GM19328 (cell line): ENCODE results near the gene CARHSP1.
"Not testable (repeated sequence)": the region's sequence is repeated elsewhere in the genome, so short reads cannot be mapped to it uniquely, and the experiment has no call there.

ENCODE experiments used
- ATAC-seq: cut with Tn5 transposase; IDR thresholded peaks from one replicate; pipeline ENCODE4 v1.9.1; 2021; ENCODE audit warnings: mild to moderate bottlenecking, moderate library complexity; ENCODE audit not compliant: unreplicated experiment

The CARHSP1 gene

GRCh38 chr16:8868416-8869211 lies at the start of gene CARHSP1:
TSS of gene CARHSP1 (minus strand) at chr16:8869006. CDS start at chr16:8859328, 9,678 bp downstream.
- peak; percentile 64 for ATAC-seq

GRCh38 chr16:8917336-8917735 lies 48.5 kb upstream of the CARHSP1 start:
- ATAC-seq: not testable (repeated sequence)

- ATAC-seq: no peak
Observed at GRCh38 chr16:8916541-8917225, 47.9 kb upstream of the CARHSP1 start.

- ATAC-seq: no peak
Observed at GRCh38 chr16:8915722-8916301, 47.0 kb upstream of the CARHSP1 start.

- no peak for ATAC-seq
Observed at GRCh38 chr16:8914098-8914497, 45.3 kb upstream of the CARHSP1 start.

- ATAC-seq: no peak
Observed at GRCh38 chr16:8912793-8913192, 44.0 kb upstream of the CARHSP1 start.

GRCh38 chr16:8910811-8911210 lies 42.0 kb upstream of the CARHSP1 start:
- no peak for ATAC-seq

- no peak for ATAC-seq
Observed at GRCh38 chr16:8908810-8909468, 40.1 kb upstream of the CARHSP1 start.

GRCh38 chr16:8907096-8907495 lies 38.3 kb upstream of the CARHSP1 start:
- no peak for ATAC-seq

- ATAC-seq: no peak
Observed at GRCh38 chr16:8905795-8906591, 37.2 kb upstream of the CARHSP1 start.

- ATAC-seq: no peak
Observed at GRCh38 chr16:8905168-8905762, 36.5 kb upstream of the CARHSP1 start.

GRCh38 chr16:8904018-8904430 lies 35.2 kb upstream of the CARHSP1 start:
- no peak for ATAC-seq

GRCh38 chr16:8903004-8903403 lies 34.2 kb upstream of the CARHSP1 start:
- no peak for ATAC-seq

- ATAC-seq: no peak
Observed at GRCh38 chr16:8901320-8901861, 32.6 kb upstream of the CARHSP1 start.

- no peak for ATAC-seq
Observed at GRCh38 chr16:8900343-8900742, 31.5 kb upstream of the CARHSP1 start.

GRCh38 chr16:8899709-8900317 lies 31.0 kb upstream of the CARHSP1 start:
- no peak for ATAC-seq

- no peak for ATAC-seq
Observed at GRCh38 chr16:8898660-8899318, 30.0 kb upstream of the CARHSP1 start.

- no peak for ATAC-seq
Observed at GRCh38 chr16:8894736-8895334, 26.0 kb upstream of the CARHSP1 start.
